Measurements from ENCODE around the gene BHLHA15.

GRCh38 chr7:98206451-98207330, 4.5 kb upstream of the BHLHA15 start:
- TF ChIP-seq POLR2A (IDR thresholded peaks at IDR 0.05; ENCODE audit: low read length) (no peak), GATA1 (IDR thresholded peaks at IDR 0.05; ENCODE audit: low read depth, low read length) (no peak)
